Ovary (tissue), 9 donors: ENCODE data around the gene CCNB1IP1. TPM values are rescaled to one million over a fixed set of nuclear protein-coding genes. Genes with fewer than 3 reads are reported as not detected.
"Not testable (repeated sequence)": the region's sequence is repeated elsewhere in the genome, so short reads cannot be mapped to it uniquely, and the experiment has no call there.

Experiments used
- DNase-seq, 5 donors: peaks; one replicate each; pipeline ENCODE4 v3.0.0-alpha.2; 2019 to 2020
- H3K27ac ChIP-seq, 2 donors: fragments of 200-600 bp; one replicate each; pipeline versions ENCODE4 v1.5.1 to v1.8.0; 2019 to 2022
- H3K27me3 ChIP-seq: fragments of 200-600 bp; one replicate; pipeline ENCODE4 v1.8.0; 2022
- H3K36me3 ChIP-seq: fragments of 200-600 bp; sonication (generic); one replicate; pipeline ENCODE4 v1.5.1; 2019
- H3K4me1 ChIP-seq: one replicate; pipeline ENCODE4 v1.8.1; 2013; ENCODE audit warnings: mild to moderate bottlenecking, moderate library complexity; ENCODE audit not compliant: insufficient read depth
- H3K4me3 ChIP-seq: fragments of 200-600 bp; sonication (generic); one replicate; pipeline ENCODE4 v1.5.1; 2017
- H3K9me3 ChIP-seq, 2 donors: fragments of 200-600 bp in 1 of 2; sonication (generic) in 1 of 2; one replicate each; pipeline versions ENCODE4 v1.5.1 to v1.8.1; 2013 to 2019; ENCODE audit warnings: mild to moderate bottlenecking in 1 of 2, moderate library complexity in 1 of 2
- CTCF ChIP-seq, 3 donors: fragments of 450-650 bp in 2 of 3; fragments of 200-600 bp in 1 of 3; IDR thresholded peaks; one replicate each; pipeline versions ENCODE4 v1.5.1 to v1.8.0; 2016 to 2022; ENCODE audit warnings: antibody characterized with exemption in 3 of 3, mild to moderate bottlenecking in 1 of 3
- EP300 ChIP-seq: sonication (generic); formaldehyde crosslinking; IDR thresholded peaks from one replicate; pipeline ENCODE4 v1.6.1; 2017; ENCODE audit warnings: antibody characterized with exemption
- POLR2A ChIP-seq: fragments of 450-650 bp; IDR thresholded peaks from one replicate; pipeline ENCODE4 v1.6.1; 2017; ENCODE audit warnings: antibody characterized with exemption, mild to moderate bottlenecking, moderate library complexity
- WGBS, 3 donors: extraction: QIAGEN DNeasy Blood & Tissue Kit in 1 of 3; methylation state at CpG; one replicate each; pipeline versions ENCODE4 v1.1.5 to v1.1.7; 2013 to 2017; 5-methylcytosine and 5-hydroxymethylcytosine counted together
- intact Hi-C, 4 donors: fragments of 100-400 bp; cut with DNase I; formaldehyde crosslinking; loops; one replicate each; pipeline versions ENCODE4 v1.11.0 to v1.15.1; 2022 to 2023
- polyA plus RNA-seq, 2 donors: library from polyadenylated mRNA; stranded (reverse); fragments of 200-250 nt in 1 of 2; fragments of 350-450 nt in 1 of 2; fragmentation: Illumina TruSeq in 1 of 2; extraction: RNeasy Lipid Tissue Mini Kit (QIAGEN cat#74804) in 1 of 2; gene quantifications; one replicate each; pipeline ENCODE4 v1.2.3, GENCODE V29; 2013 to 2014
- total RNA-seq, 7 donors: library from RNA; depleted of rRNA in 2 of 7; stranded (reverse); fragments of >200 nt in 2 of 7; fragmentation: NEBNext Ultra II Directional in 3 of 7; extraction: Animal tissue kit (Norgen Biotek cat#: 25700) in 3 of 7; gene quantifications; one replicate each; pipeline versions ENCODE4 v1.1.0 to v1.2.4, GENCODE V29; 2016 to 2023
- donor health status: DM: no; HTN: no; CAD: no; lungs with moderate emphysema.
- donor health status: DM: no; HTN: no; CAD: no.
- donor health status: Bipolar disorder and iron deficiency.
- donor health status: DM: yes; HTN: yes; CAD: no.
- donor health status: DM: no; HTN: no; CAD: no.
- donor health status: DM: yes; HTN: yes; CAD: no.

Gene CCNB1IP1
- total and polyA plus RNA-seq, 9 donors: 57.1 to 150 (median 88.0) TPM

DNA sequence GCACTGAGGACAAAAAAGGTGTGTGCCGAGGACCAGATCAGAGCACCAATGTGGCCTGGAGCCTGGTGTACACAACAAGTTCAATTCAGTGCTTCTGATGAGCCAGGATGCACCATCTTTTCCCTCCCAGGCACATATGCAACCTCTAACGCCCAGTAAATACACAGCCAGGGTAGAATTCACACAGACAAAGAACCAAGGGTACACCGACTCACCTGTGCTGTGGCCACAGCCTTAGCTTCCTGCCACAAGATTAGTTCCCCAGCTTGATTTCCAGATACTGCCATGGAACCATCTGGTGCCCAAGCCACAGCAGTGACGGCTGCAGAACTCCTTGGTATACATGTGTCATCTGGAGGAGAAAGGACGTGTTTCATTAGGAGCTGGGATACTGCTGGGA, 39.7 kb upstream of the CCNB1IP1 start:
- DNase-seq: no peak
- H3K27ac ChIP-seq: no peak overlapping the region
- TF ChIP-seq CTCF (IDR thresholded peaks at IDR 0.05): no peak
- TF ChIP-seq POLR2A: no peak
- H3K36me3 ChIP-seq: no peaks in the 10 kb centered on the region
- WGBS, 3 donors: 79 to 90% (median 85%) methylated on average over 5 of the region's 5 CpGs
- no peaks in the 10 kb centered on the region for H3K27me3 ChIP-seq
- H3K4me1 ChIP-seq: no peaks in the 10 kb centered on the region
- intact Hi-C loops: no loop called here
- no peak overlapping the region for H3K4me3 ChIP-seq
- H3K9me3 ChIP-seq: no peaks in the 10 kb centered on the region

DNA sequence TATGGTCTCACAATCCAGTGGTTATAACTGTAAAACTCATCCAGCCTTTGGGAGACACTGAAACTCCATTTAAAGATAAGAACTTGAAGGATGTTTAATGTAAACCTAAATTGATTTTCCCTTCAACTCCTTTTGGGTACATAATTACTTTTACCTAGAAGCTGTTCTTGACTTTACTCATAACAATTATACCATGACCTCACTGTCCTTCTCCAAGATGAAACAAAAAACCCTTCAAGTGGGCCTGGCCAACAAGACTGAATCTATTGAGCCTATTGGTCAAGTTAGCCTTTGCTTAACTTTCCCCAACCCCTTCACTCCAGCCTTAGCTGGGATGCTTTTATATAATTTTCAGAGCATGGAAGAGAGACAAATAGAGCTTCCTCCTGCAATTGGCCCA, 32.8 kb upstream of the CCNB1IP1 start:
- intact Hi-C loops: no loop called here
- H3K4me1 ChIP-seq: no peaks in the 10 kb centered on the region
- no peak overlapping the region for H3K27ac ChIP-seq
- H3K9me3 ChIP-seq: no peaks in the 10 kb centered on the region
- no peaks in the 10 kb centered on the region for H3K27me3 ChIP-seq
- no peaks in the 10 kb centered on the region for H3K36me3 ChIP-seq
- no peak for TF ChIP-seq POLR2A
- TF ChIP-seq EP300: no peak
- TF ChIP-seq CTCF (IDR thresholded peaks at IDR 0.05): no peak
- no peak overlapping the region for H3K4me3 ChIP-seq
- DNase-seq: no peak

DNA sequence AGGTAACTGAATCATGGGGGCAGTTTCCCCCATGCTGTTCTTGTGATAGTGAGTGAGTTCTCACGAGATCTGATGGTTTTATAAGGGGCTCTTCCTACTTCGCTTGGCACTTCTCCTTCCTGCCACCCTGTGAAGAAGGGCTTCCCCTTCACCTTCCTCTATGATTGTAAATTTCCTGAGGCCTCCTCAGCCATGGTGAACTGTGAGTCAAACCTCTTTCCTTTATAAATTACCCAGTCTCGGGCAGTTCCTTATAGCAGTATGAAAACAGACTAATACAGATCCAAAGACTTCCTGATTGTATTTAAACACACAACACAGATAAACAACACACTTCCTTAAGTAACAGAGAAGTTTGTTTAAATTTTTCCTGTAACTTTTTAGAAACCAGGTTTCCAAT, 25.4 kb upstream of the CCNB1IP1 start:
- H3K9me3 ChIP-seq, H3K36me3 ChIP-seq, H3K4me3 ChIP-seq, H3K4me1 ChIP-seq, DNase-seq, H3K27me3 ChIP-seq, intact Hi-C loops, H3K27ac ChIP-seq: not testable (repeated sequence)
- 71 to 84% (median 74%) methylated on average over 3 of the region's 3 CpGs for WGBS, 3 donors

- intact Hi-C loops: no loop called here
- Histone ChIP-seq H3K27ac (no peak overlapping the region), H3K4me3 (no peak overlapping the region), H3K9me3 (no peaks in the 10 kb centered on the region), H3K4me1 (no peaks in the 10 kb centered on the region), H3K27me3 (no peaks in the 10 kb centered on the region), H3K36me3 (no peaks in the 10 kb centered on the region)
- no peak for TF ChIP-seq CTCF (IDR thresholded peaks at IDR 0.05)
- 79 to 85% (median 85%) methylated on average over 3 of the region's 3 CpGs for WGBS, 3 donors
- DNase-seq: no peak
These were observed 23.3 kb upstream of the CCNB1IP1 start for GRCh38 chr14:20356422-20356821.

- H3K9me3 ChIP-seq: no peaks in the 10 kb centered on the region
- TF ChIP-seq POLR2A (no peak), CTCF (IDR thresholded peaks at IDR 0.05) (no peak)
- intact Hi-C loops: no loop called here
These were observed 17.8 kb upstream of the CCNB1IP1 start for GRCh38 chr14:20350860-20351259.

More at GRCh38 chr14:20350860-20351259, 17.8 kb upstream of the CCNB1IP1 start:
- Histone ChIP-seq H3K4me1 (no peaks in the 10 kb centered on the region), H3K4me3 (no peak overlapping the region), H3K36me3 (no peaks in the 10 kb centered on the region), H3K27me3 (no peaks in the 10 kb centered on the region), H3K27ac (no peak overlapping the region)
- DNase-seq: no peak
